Loucy (cell line): ENCODE results near the gene NOL9.
A peak's percentile ranks its signal among the peaks of the same experiment; 100 is the strongest.

Source experiments
- H2AFZ ChIP-seq: fragments of 200-600 bp; sonication (generic); 2 replicates; pipeline ENCODE4 v1.6.0; 2016; ENCODE audit warnings: antibody characterized with exemption, mild to moderate bottlenecking, low read length, moderate library complexity
- H3F3A ChIP-seq: fragments of 200-600 bp; 2 replicates; pipeline ENCODE4 v1.6.0; 2016; ENCODE audit warnings: antibody characterized with exemption, low read depth, mild to moderate bottlenecking
- H3K27me3 ChIP-seq: fragments of 200-600 bp; sonication (generic); 2 replicates; pipeline ENCODE4 v1.6.1; 2014; ENCODE audit warnings: low read length, mild to moderate bottlenecking; ENCODE audit not compliant: insufficient read depth, poor library complexity, severe bottlenecking
- H3K36me3 ChIP-seq: fragments of 200-600 bp; sonication (generic); 2 replicates; pipeline ENCODE4 v1.6.1; 2016; ENCODE audit warnings: low read length; ENCODE audit not compliant: insufficient read depth
- H3K4me1 ChIP-seq: fragments of 200-600 bp; sonication (generic); 2 replicates; pipeline ENCODE4 v1.5.1; 2014; ENCODE audit warnings: low read length, mild to moderate bottlenecking; ENCODE audit not compliant: insufficient read depth, poor library complexity, severe bottlenecking
- H3K4me2 ChIP-seq: fragments of 200-600 bp; sonication (generic); 2 replicates; pipeline ENCODE4 v1.6.0; 2014; ENCODE audit warnings: antibody characterized with exemption, low read length, low read depth, mild to moderate bottlenecking; ENCODE audit not compliant: poor library complexity, severe bottlenecking
- H3K4me3 ChIP-seq: fragments of 200-600 bp; sonication (generic); 2 replicates; pipeline ENCODE4 v1.5.1; 2014; ENCODE audit warnings: low read length, mild to moderate bottlenecking, mixed read lengths; ENCODE audit not compliant: poor library complexity, severe bottlenecking
- H3K79me2 ChIP-seq: fragments of 200-600 bp; sonication (generic); 2 replicates; pipeline ENCODE4 v1.6.1; 2014; ENCODE audit warnings: low read length; ENCODE audit not compliant: insufficient read depth
- H3K9ac ChIP-seq: fragments of 200-600 bp; sonication (generic); 2 replicates; pipeline ENCODE4 v1.6.0; 2014; ENCODE audit warnings: mild to moderate bottlenecking, low read depth, low read length, moderate library complexity; ENCODE audit not compliant: poor library complexity, severe bottlenecking
- H3K9me2 ChIP-seq: fragments of 200-600 bp; sonication (generic); replicated peaks from 2 replicates; pipeline ENCODE4 v1.6.1; 2016; ENCODE audit warnings: low read depth, low read length, mixed read lengths
- H3K9me3 ChIP-seq: fragments of 200-600 bp; sonication (generic); 2 replicates; pipeline ENCODE4 v1.6.1; 2014; ENCODE audit warnings: mild to moderate bottlenecking, antibody characterized with exemption, low read length, low read depth; ENCODE audit not compliant: insufficient read depth
- H4K20me1 ChIP-seq: fragments of 200-600 bp; sonication (generic); 2 replicates; pipeline ENCODE4 v1.6.0; 2014; ENCODE audit warnings: antibody characterized with exemption, low read length, mild to moderate bottlenecking; ENCODE audit not compliant: insufficient read depth, poor library complexity, severe bottlenecking
- CTCF ChIP-seq: fragments of 200-600 bp; sonication (generic); conservative IDR thresholded peaks from 2 replicates; pipeline ENCODE4 v1.5.1; 2014; ENCODE audit warnings: mild to moderate bottlenecking, antibody characterized with exemption, low read length
- EZH2phosphoT487 ChIP-seq: fragments of 200-600 bp; IDR thresholded peaks from 2 replicates; pipeline ENCODE4 v1.6.1; 2018; ENCODE audit warnings: antibody characterized with exemption, mild to moderate bottlenecking, moderate library complexity, borderline replicate concordance

The NOL9 gene

GRCh38 chr1:6580119-6580592 lies 25.8 kb upstream of the NOL9 start:
- Histone ChIP-seq H3K9ac (peak overlapping the region; percentile 77), H3K4me2 (peak overlapping the region; percentile 88), H3F3A (no peaks in the 10 kb centered on the region), H3K36me3 (no peaks in the 10 kb centered on the region), H3K79me2 (peaks cover 26% of the 10 kb centered on the region), H2AFZ (peak overlapping the region; percentile 61), H3K4me1 (peaks cover 17% of the 10 kb centered on the region), H3K27me3 (no peaks in the 10 kb centered on the region), H3K4me3 (peak overlapping the region; percentile 83), H3K9me3 (no peaks in the 10 kb centered on the region), H3K9me2 (no peaks in the 10 kb centered on the region), H4K20me1 (peaks cover 20% of the 10 kb centered on the region)
- TF ChIP-seq EZH2phosphoT487 (no peak), CTCF (no peak)

GRCh38 chr1:6579374-6580118 lies 25.2 kb upstream of the NOL9 start, which contains the start of gene ZBTB48:
Gene ZBTB48, plus strand, starts transcription at chr1:6579994. Its CDS starts 616 bp downstream, at chr1:6580610.
- H3F3A ChIP-seq: no peaks in the 10 kb centered on the region
- peaks cover 26% of the 10 kb centered on the region for H3K79me2 ChIP-seq
- no peaks in the 10 kb centered on the region for H3K27me3 ChIP-seq
- H3K9ac ChIP-seq: peak within 1 kb of the TSS; percentile 77
- H3K36me3 ChIP-seq: no peaks in the 10 kb centered on the region
- peaks cover 17% of the 10 kb centered on the region for H3K4me1 ChIP-seq
- TF ChIP-seq EZH2phosphoT487 (no peak), CTCF (no peak)
- peak within 1 kb of the TSS; percentile 88 for H3K4me2 ChIP-seq
- peak within 1 kb of the TSS; percentile 83 for H3K4me3 ChIP-seq
- no peaks in the 10 kb centered on the region for H3K9me3 ChIP-seq
- H2AFZ ChIP-seq: peak within 1 kb of the TSS; percentile 61
- peaks cover 17% of the 10 kb centered on the region for H4K20me1 ChIP-seq
- H3K9me2 ChIP-seq: no peaks in the 10 kb centered on the region

- Histone ChIP-seq H3K4me2 (peak overlapping the region; percentile 63), H3F3A (no peaks in the 10 kb centered on the region), H3K79me2 (peaks cover 26% of the 10 kb centered on the region), H3K9me3 (no peaks in the 10 kb centered on the region), H3K36me3 (no peaks in the 10 kb centered on the region), H3K4me1 (peaks cover 17% of the 10 kb centered on the region), H3K4me3 (peak overlapping the region; percentile 83), H4K20me1 (peaks cover 17% of the 10 kb centered on the region), H3K27me3 (no peaks in the 10 kb centered on the region), H3K9ac (peak overlapping the region; percentile 7), H2AFZ (no peak overlapping the region), H3K9me2 (no peaks in the 10 kb centered on the region)
- TF ChIP-seq CTCF (no peak), EZH2phosphoT487 (no peak)
Observed at GRCh38 chr1:6578624-6579373, 24.5 kb upstream of the NOL9 start.
